ENCODE measurements around the gene NCBP1.
A peak's percentile ranks its signal among the peaks of the same experiment; 100 is the strongest.

The NCBP1 gene

GRCh38 chr9:97689401-97690180 lies 56.0 kb downstream of the NCBP1 start:
- TF ChIP-seq, protein P1, sequence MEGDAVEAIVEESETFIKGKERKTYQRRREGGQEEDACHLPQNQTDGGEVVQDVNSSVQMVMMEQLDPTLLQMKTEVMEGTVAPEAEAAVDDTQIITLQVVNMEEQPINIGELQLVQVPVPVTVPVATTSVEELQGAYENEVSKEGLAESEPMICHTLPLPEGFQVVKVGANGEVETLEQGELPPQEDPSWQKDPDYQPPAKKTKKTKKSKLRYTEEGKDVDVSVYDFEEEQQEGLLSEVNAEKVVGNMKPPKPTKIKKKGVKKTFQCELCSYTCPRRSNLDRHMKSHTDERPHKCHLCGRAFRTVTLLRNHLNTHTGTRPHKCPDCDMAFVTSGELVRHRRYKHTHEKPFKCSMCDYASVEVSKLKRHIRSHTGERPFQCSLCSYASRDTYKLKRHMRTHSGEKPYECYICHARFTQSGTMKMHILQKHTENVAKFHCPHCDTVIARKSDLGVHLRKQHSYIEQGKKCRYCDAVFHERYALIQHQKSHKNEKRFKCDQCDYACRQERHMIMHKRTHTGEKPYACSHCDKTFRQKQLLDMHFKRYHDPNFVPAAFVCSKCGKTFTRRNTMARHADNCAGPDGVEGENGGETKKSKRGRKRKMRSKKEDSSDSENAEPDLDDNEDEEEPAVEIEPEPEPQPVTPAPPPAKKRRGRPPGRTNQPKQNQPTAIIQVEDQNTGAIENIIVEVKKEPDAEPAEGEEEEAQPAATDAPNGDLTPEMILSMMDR (conservative IDR thresholded peaks at IDR 0.05; ENCODE audit: low read depth, low read length): no peak
- Histone ChIP-seq H3K4me3 (IDR thresholded peaks at IDR 0.05; ENCODE audit: insufficient read depth, low read depth, low read length) (no peak overlapping the region), H3K9ac (no peak overlapping the region), H3K27me3 (ENCODE audit: insufficient read depth, low read depth) (no peaks in the 10 kb centered on the region), H2AFZ (ENCODE audit: low read depth) (no peak overlapping the region), H3K27ac (no peak overlapping the region), H3K79me2 (ENCODE audit: insufficient read depth, low read depth) (peaks cover 10% of the 10 kb centered on the region; the same call in 1 of the 2 replicates), H3K4me1 (ENCODE audit: low read depth, poor library complexity, severe bottlenecking) (peaks cover 8% of the 10 kb centered on the region), H3K4me2 (no peak overlapping the region), H4K20me1 (ENCODE audit: insufficient read depth) (no peaks in the 10 kb centered on the region), H3K36me3 (ENCODE audit: insufficient read depth) (no peaks in the 10 kb centered on the region)

DNA sequence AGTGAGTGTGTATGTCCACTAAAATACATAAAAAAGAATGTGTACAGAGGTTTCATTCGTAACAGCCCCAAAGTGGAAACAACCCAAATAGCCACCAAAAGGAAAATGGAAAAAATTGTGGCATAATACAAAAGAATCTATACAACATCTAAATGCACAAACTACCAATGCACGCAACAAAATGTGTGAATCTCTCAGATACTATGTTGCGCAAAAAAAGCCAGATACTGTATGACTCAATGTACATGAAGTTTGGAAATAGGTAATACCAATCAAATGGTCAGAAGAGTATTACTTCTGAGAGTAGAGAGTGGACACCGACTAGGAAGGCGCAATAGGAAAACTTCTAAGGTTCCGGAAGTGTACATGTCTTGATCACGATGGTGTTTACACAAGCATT lies 61.1 kb downstream of the NCBP1 start:
- H3K27me3 ChIP-seq (ENCODE audit: insufficient read depth, low read depth): no peaks in the 10 kb centered on the region
- H3K27ac ChIP-seq: no peak overlapping the region
- peaks cover 34% of the 10 kb centered on the region for H3K4me1 ChIP-seq (ENCODE audit: low read depth, poor library complexity, severe bottlenecking)
- peaks cover 23% of the 10 kb centered on the region; the same call in 1 of the 2 replicates for H3K79me2 ChIP-seq (ENCODE audit: insufficient read depth, low read depth)
- H2AFZ ChIP-seq (ENCODE audit: low read depth): no peak overlapping the region
- no peak overlapping the region for H3K9ac ChIP-seq
- no peaks in the 10 kb centered on the region for H4K20me1 ChIP-seq (ENCODE audit: insufficient read depth)
- TF ChIP-seq, protein P1 (conservative IDR thresholded peaks at IDR 0.05; ENCODE audit: low read depth, low read length): no peak
- no peak overlapping the region for H3K4me3 ChIP-seq (IDR thresholded peaks at IDR 0.05; ENCODE audit: insufficient read depth, low read depth, low read length)
- H3K36me3 ChIP-seq (ENCODE audit: insufficient read depth): no peaks in the 10 kb centered on the region
- no peak overlapping the region; the same call in 1 of the 2 replicates for H3K4me2 ChIP-seq

DNA sequence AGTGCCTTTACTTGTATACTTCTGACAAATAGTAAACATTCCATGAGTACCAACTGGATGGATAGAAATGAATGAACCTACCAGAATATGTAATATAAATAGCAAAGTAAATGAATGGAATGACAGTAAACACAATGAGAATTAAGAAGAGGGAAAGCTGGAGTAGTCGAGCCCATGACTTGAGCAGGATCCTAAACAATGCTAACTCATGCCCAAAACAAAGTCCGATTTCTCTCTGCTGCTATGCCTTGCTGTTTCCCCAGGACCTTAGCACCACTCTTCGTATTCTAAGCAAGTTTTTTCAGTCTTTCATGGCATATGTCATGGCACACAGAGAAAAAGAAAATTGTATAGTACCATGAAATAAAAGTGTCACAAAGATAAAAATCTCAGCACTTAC lies 61.8 kb downstream of the NCBP1 start:
- Histone ChIP-seq H3K79me2 (ENCODE audit: insufficient read depth, low read depth) (peaks cover 23% of the 10 kb centered on the region; the same call in 1 of the 2 replicates), H2AFZ (ENCODE audit: low read depth) (no peak overlapping the region), H3K9ac (no peak overlapping the region), H3K36me3 (ENCODE audit: insufficient read depth) (no peaks in the 10 kb centered on the region), H3K27ac (no peak overlapping the region), H4K20me1 (ENCODE audit: insufficient read depth) (no peaks in the 10 kb centered on the region), H3K27me3 (ENCODE audit: insufficient read depth, low read depth) (no peaks in the 10 kb centered on the region), H3K4me2 (peak overlapping the region; percentile 74), H3K4me3 (IDR thresholded peaks at IDR 0.05; ENCODE audit: insufficient read depth, low read depth, low read length) (no peak overlapping the region), H3K4me1 (ENCODE audit: low read depth, poor library complexity, severe bottlenecking) (peaks cover 34% of the 10 kb centered on the region)
- TF ChIP-seq, protein P1 (conservative IDR thresholded peaks at IDR 0.05; ENCODE audit: low read depth, low read length): no peak

GRCh38 chr9:97695995-97696802 lies 62.6 kb downstream of the NCBP1 start:
- H3K36me3 ChIP-seq (ENCODE audit: insufficient read depth): no peaks in the 10 kb centered on the region
- H3K4me3 ChIP-seq (IDR thresholded peaks at IDR 0.05; ENCODE audit: insufficient read depth, low read depth, low read length): peak overlapping the region; percentile 42
- H3K27me3 ChIP-seq (ENCODE audit: insufficient read depth, low read depth): no peaks in the 10 kb centered on the region
- peak overlapping the region; percentile 74 for H3K4me2 ChIP-seq
- peaks cover 23% of the 10 kb centered on the region; the same call in 1 of the 2 replicates for H3K79me2 ChIP-seq (ENCODE audit: insufficient read depth, low read depth)
- TF ChIP-seq, protein P1 (conservative IDR thresholded peaks at IDR 0.05; ENCODE audit: low read depth, low read length): no peak
- no peaks in the 10 kb centered on the region for H4K20me1 ChIP-seq (ENCODE audit: insufficient read depth)
- peaks cover 34% of the 10 kb centered on the region for H3K4me1 ChIP-seq (ENCODE audit: low read depth, poor library complexity, severe bottlenecking)
- H3K9ac ChIP-seq: peak overlapping the region; percentile 74; the same call in 1 of the 2 replicates
- H3K27ac ChIP-seq: peak overlapping the region; percentile 64
- peak overlapping the region; percentile 60 for H2AFZ ChIP-seq (ENCODE audit: low read depth)

Data from KMS-11 (cell line).